Vagina (tissue), 2 donors: ENCODE data around the gene DCHS1.

ENCODE experiments used
- POLR2A ChIP-seq, 2 donors: fragments of 450-650 bp; IDR thresholded peaks; one replicate each; pipeline ENCODE4 v1.6.1; 2017; ENCODE audit warnings: antibody characterized with exemption in 2 of 2, mild to moderate bottlenecking in 2 of 2, moderate library complexity in 2 of 2
- POLR2AphosphoS5 ChIP-seq, 2 donors: sonication (generic); formaldehyde crosslinking; IDR thresholded peaks; one replicate each; pipeline ENCODE4 v1.9.0; 2017; ENCODE audit warnings: antibody characterized with exemption in 2 of 2, mild to moderate bottlenecking in 2 of 2, low read depth in 1 of 2; ENCODE audit not compliant: insufficient read depth in 1 of 2

DNA sequence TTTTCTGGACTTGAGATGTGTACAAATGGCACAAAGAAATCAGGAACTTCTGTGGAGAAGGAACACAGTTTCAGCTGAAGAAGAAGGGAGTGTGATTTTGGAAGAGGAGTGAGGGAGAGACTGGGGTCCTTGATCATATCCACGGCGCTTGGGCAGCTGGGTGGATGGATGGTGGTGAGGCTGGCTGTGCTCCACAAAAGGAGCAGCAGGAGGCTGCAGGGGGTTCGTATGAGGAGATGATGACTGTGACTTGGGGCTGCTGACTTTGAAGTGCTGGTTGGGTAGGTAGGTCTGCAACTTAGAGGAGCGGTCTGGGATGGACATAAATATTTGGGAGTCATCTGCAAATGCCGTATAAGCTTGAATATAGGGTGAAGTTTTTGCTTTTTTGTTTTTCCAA lies 1.3 kb upstream of the DCHS1 start:
- no peak for TF ChIP-seq POLR2AphosphoS5 (IDR thresholded peaks at IDR 0.05; ENCODE audit: insufficient read depth in 1 of 2, low read depth in 1 of 2)
- TF ChIP-seq POLR2A (IDR thresholded peaks at IDR 0.05): no peak
